DND-41 (cell line): ENCODE measurements around the gene PLEKHO1.

Source experiments
- CTCF ChIP-seq: IDR thresholded peaks from 2 replicates; pipeline ENCODE4 v1.5.1; 2012; ENCODE audit warnings: borderline replicate concordance, low read length, moderate library complexity, mild to moderate bottlenecking; ENCODE audit not compliant: poor library complexity, severe bottlenecking; ENCODE audit errors: extremely low read depth
- EZH2 ChIP-seq: IDR thresholded peaks from 3 replicates; pipeline ENCODE4 v1.6.1; 2012; ENCODE audit warnings: borderline replicate concordance, low read depth, mild to moderate bottlenecking, moderate library complexity, low read length, inconsistent platforms; ENCODE audit not compliant: severe bottlenecking

GRCh38 chr1:150165622-150166612, 16.2 kb downstream of the PLEKHO1 start:
- TF ChIP-seq CTCF: peak; percentile 92
- no peak for TF ChIP-seq EZH2
